HCT116 (cell line): Measurements from ENCODE around the gene KRTAP10-9.

Experiments
- CTCF ChIP-seq, 3 experiments: fragments of 200-600 bp in 1 of 3; sonication (generic) in 1 of 3; IDR thresholded peaks in 2 of 3; conservative IDR thresholded peaks in 1 of 3; 2 replicates each; pipeline ENCODE4 v1.5.1; 2012 to 2017; ENCODE audit warnings: low read depth in 2 of 3, low read length in 2 of 3, antibody characterized with exemption in 1 of 3, borderline replicate concordance in 1 of 3, control low read depth in 1 of 3, mild to moderate bottlenecking in 1 of 3, mixed read lengths in 1 of 3, mixed run types in 1 of 3, moderate library complexity in 1 of 3; ENCODE audit not compliant: insufficient read depth in 1 of 3
- EGR1 ChIP-seq: IDR thresholded peaks from 2 replicates; pipeline ENCODE4 v1.6.1; 2012; ENCODE audit warnings: low read depth
- EZH2 ChIP-seq: fragments of 200-600 bp; sonication (generic); IDR thresholded peaks from 2 replicates; pipeline ENCODE4 v1.6.1; 2017; ENCODE audit warnings: antibody characterized with exemption, mixed run types
- MAX ChIP-seq: IDR thresholded peaks from 2 replicates; pipeline ENCODE4 v1.6.1; 2012
- POLR2A ChIP-seq: IDR thresholded peaks from 2 replicates; pipeline ENCODE4 v1.7.0; 2011; ENCODE audit warnings: borderline replicate concordance; ENCODE audit not compliant: insufficient read depth, insufficient read length; ENCODE audit errors: extremely low read depth
- POLR2AphosphoS5 ChIP-seq: IDR thresholded peaks from 2 replicates; pipeline ENCODE4 v1.6.1; 2011; ENCODE audit warnings: mild to moderate bottlenecking, low read depth, low read length, moderate library complexity
- RAD21 ChIP-seq: IDR thresholded peaks from 2 replicates; pipeline ENCODE4 v1.6.1; 2012; ENCODE audit warnings: low read depth, mild to moderate bottlenecking
- REST ChIP-seq: IDR thresholded peaks from 2 replicates; pipeline ENCODE4 v1.6.1; 2012; ENCODE audit warnings: low read depth
- YY1 ChIP-seq: IDR thresholded peaks from 2 replicates; pipeline ENCODE4 v1.6.1; 2011; ENCODE audit warnings: low read length, low read depth, moderate library complexity, mild to moderate bottlenecking; ENCODE audit not compliant: insufficient replicate concordance; ENCODE audit errors: extremely low read depth
- TF ChIP-seq, protein P1 (sequence below): IDR thresholded peaks from 2 replicates; pipeline ENCODE4 v1.6.1; 2011; ENCODE audit warnings: mild to moderate bottlenecking, low read length, moderate library complexity; ENCODE audit not compliant: insufficient replicate concordance; ENCODE audit errors: extremely low read depth

DNA sequence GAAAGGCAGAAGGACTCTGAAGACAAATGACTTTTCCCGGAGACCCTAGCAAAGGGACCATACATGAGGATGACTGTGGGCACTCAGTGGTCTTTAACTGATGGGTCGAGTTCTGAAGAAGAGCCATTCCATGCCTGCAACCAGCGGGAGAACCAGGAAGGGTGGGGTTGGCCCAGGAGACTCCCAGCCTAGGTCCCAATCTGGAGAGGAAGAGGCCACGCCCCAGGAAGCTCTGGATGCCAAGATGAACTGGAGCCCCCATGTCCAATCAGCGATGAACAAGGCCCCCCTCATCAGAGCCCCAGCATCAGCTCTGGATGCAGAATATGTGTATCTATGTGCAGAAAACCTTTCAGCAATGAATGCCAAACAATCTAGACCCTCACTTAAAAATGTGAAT is 13.9 kb downstream of the KRTAP10-9 start:
- TF ChIP-seq CTCF (IDR thresholded peaks at IDR 0.05 in 2 of 3, conservative IDR thresholded peaks at IDR 0.05 in 1 of 3; ENCODE audit: borderline replicate concordance in 1 of 3, insufficient read depth in 1 of 3, low read depth in 2 of 3, low read length in 2 of 3), result no peak
- TF ChIP-seq POLR2AphosphoS5, result no peak
- TF ChIP-seq EGR1, result no peak
- no peak for TF ChIP-seq MAX
- no peak for TF ChIP-seq POLR2A
- no peak for TF ChIP-seq REST
- TF ChIP-seq YY1, result no peak
- TF ChIP-seq EZH2, result no peak
- no peak for TF ChIP-seq RAD21
- TF ChIP-seq, protein P1, sequence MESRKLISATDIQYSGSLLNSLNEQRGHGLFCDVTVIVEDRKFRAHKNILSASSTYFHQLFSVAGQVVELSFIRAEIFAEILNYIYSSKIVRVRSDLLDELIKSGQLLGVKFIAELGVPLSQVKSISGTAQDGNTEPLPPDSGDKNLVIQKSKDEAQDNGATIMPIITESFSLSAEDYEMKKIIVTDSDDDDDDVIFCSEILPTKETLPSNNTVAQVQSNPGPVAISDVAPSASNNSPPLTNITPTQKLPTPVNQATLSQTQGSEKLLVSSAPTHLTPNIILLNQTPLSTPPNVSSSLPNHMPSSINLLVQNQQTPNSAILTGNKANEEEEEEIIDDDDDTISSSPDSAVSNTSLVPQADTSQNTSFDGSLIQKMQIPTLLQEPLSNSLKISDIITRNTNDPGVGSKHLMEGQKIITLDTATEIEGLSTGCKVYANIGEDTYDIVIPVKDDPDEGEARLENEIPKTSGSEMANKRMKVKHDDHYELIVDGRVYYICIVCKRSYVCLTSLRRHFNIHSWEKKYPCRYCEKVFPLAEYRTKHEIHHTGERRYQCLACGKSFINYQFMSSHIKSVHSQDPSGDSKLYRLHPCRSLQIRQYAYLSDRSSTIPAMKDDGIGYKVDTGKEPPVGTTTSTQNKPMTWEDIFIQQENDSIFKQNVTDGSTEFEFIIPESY, result no peak
